HL-60/S4 (cell line): Measurements from ENCODE around the gene MAFG.

Source experiments
- in situ Hi-C: fragments of 300-500 bp; cut with MboI; formaldehyde crosslinking; loops from 2 replicates; pipeline ENCODE4 v1.14.3; 2022; ENCODE audit warnings: low sequenced_read_pairs

MAFG gene

GRCh38 chr17:81870131-81870980 is 57.2 kb downstream of the MAFG start:
- in situ Hi-C loops, result no loop called here

- in situ Hi-C loops, result no loop called here
Observed at GRCh38 chr17:81869221-81870130, 58.1 kb downstream of the MAFG start.

- in situ Hi-C loops, result no loop called here
Observed at GRCh38 chr17:81868674-81869220, 58.8 kb downstream of the MAFG start.
